ENCODE measurements around the gene PPEF1.

The PPEF1 gene

DNA sequence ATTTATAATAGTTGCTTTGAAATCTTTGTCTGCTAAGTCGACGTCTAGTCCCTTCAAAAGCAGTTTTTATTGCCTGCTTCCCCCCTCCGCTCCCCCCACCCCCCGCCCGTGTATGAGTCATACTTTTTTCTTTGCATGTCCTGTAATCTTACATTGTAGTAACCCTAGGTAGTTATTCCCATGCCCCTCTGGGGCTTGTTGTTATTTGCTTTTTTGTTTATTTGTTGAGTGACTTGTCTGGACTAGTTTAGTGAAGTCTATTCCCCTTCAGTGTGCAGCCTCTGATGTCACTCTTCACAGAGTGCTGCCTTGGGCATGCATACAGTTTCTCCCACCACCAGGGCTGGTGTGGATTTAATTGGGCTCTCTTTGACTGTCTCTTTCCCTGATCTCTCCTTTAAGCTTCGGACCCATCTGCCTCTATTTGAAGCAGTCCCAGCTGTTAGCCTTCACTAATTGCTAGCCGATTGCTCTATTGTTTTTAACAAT, 86.2 kb downstream of the PPEF1 start:
- TF ChIP-seq CTCF (conservative IDR thresholded peaks at IDR 0.05; ENCODE audit: low read length): no peak
- no peak overlapping the region for H3K4me3 ChIP-seq (ENCODE audit: low read length)
- no peak for DNase-seq (ENCODE audit: low read depth)

DNA sequence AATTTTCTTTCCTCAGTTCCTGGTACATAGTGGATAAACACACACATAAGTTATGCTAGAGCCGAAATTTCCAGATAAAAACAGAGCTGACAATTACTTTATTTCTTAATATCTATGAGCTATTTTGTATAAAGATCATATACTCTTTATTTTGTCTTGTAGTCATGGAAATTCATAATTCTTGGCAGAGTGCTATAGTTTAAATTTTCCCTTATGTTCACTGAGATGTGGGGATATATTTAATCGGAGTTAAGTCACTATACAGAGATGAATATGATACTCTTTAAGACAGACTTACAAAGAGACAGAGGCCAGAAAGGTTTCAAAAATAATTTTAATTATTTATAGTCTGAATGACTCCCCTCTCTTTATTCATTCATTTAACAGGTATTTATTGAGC, 89.7 kb downstream of the PPEF1 start:
- H3K4me3 ChIP-seq (ENCODE audit: low read length): no peak overlapping the region
- TF ChIP-seq CTCF (conservative IDR thresholded peaks at IDR 0.05; ENCODE audit: low read length): no peak
- DNase-seq (ENCODE audit: low read depth): no peak

DNA sequence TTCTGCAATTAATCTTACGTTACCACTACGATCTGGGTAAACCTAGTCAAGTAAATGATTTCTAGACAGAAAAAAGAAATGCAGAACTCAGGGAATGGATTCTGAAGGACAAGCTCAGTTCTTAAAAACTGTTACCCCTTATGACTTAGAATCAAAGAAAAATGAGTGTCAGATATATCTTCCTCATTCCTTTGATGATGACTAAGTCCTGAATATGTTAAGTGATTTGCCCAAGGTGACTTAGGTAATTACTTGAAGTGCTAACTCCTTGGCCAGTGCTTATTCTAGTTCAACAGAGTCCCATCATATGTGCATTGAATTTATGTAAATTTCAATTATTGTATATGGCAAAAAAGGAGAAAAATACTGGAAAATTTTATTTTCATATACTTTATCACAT, 92.5 kb downstream of the PPEF1 start:
- DNase-seq (ENCODE audit: low read depth): no peak
- no peak overlapping the region for H3K4me3 ChIP-seq (ENCODE audit: low read length)
- TF ChIP-seq CTCF (conservative IDR thresholded peaks at IDR 0.05; ENCODE audit: low read length): no peak

DNA sequence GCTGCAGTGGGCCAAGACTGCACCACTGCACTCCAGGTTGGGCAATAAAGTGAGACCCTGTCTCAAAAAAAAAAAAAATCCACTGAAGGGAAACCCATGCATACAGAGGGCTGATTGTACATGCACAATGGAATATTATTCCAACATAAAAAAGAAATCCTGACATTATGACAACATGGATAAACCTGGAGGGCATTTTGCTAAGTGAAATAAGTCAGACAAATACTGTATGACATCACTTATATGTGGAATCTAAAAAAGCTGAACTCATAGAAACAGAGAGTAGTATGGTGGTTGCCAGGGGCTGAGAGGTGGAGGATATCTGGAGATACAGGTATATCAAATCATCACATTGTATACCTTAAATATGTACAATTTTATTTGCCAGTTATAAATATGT, 102.2 kb downstream of the PPEF1 start:
- no peak for DNase-seq (ENCODE audit: low read depth)
- no peak overlapping the region for H3K4me3 ChIP-seq (ENCODE audit: low read length)
- TF ChIP-seq CTCF (conservative IDR thresholded peaks at IDR 0.05; ENCODE audit: low read length): no peak

GRCh38 chrX:18810416-18810815, 103.0 kb downstream of the PPEF1 start:
- H3K4me3 ChIP-seq (ENCODE audit: low read length): no peak overlapping the region
- no peak for DNase-seq (ENCODE audit: low read depth)
- TF ChIP-seq CTCF (conservative IDR thresholded peaks at IDR 0.05; ENCODE audit: low read length): no peak

- no peak for DNase-seq (ENCODE audit: low read depth)
- TF ChIP-seq CTCF (conservative IDR thresholded peaks at IDR 0.05; ENCODE audit: low read length): no peak
- H3K4me3 ChIP-seq (ENCODE audit: low read length): no peak overlapping the region
Observed at GRCh38 chrX:18825375-18825774, 117.9 kb downstream of the PPEF1 start.

GRCh38 chrX:18828832-18829404, 121.5 kb downstream of the PPEF1 start:
- no peak for TF ChIP-seq CTCF (conservative IDR thresholded peaks at IDR 0.05; ENCODE audit: low read length)
- no peak for DNase-seq (ENCODE audit: low read depth)
- H3K4me3 ChIP-seq (ENCODE audit: low read length): no peak overlapping the region

Measured in AG10803 (cell line).